ENCODE measurements around the gene CKAP5.
"Not testable (repeated sequence)": the region's sequence is repeated elsewhere in the genome, so short reads cannot be mapped to it uniquely, and the experiment has no call there.

The CKAP5 gene

DNA sequence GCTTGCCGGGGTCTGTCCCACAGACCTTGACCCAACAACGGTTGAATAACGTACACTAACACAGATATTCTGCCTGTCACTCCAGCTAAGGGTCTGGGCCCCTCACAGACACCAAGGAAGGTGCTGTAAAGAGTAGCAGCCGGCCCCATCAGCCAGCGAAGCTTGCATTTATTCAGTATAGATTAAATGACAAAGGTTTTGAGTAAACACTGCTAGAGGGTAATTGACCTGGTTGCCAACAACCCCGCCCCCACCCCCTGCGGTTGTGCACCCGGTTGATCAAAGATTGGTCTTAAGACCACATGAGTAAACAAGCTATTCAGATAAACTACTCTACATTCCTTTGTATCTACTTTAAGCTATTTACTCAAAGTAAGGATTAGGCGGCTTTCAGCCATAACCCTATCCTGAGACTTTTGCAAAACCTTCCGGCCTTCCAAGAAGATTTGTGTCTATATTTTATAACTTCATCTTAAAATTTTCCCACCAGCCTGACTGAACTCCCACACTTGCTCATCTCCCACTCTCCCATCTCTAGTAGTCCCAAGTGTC, 4.8 kb upstream of the CKAP5 start:
- no peak for DNase-seq

DNA sequence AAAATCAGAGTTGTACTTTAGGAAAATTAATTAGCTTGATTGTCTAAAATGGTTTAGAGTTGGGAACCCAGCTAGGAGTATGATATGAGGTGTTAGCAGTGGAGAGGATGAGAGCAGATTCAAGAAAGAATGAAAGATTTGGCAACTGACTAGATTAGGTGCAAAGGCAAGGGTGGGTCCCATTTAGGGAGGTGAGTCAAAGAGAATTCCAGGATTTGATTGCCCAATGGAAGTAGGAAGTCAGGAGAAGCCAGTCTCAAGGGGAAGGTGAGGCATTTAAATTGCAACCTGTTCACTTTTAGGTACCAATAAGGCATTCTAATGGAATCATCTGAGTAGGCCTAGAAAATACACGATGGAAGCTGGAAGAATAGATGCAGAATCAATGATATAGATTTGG, 3.6 kb upstream of the CKAP5 start:
- no peak for DNase-seq

DNA sequence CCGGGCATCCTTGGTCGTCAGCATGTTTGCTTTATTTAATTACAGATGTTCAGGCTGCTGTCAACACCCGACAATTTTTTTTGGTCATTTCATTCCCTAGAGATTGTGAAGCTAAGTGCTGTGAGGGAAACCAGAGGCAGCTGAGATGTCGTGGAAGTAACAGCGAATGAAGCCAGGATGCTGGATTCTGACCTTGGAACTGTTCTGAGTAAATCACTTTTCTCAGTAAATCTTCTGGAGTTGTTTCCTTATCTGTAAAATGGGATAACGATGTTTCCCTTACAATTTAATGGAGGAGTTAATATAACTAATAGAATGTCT, 390 bp upstream of the CKAP5 start:
- no peak for DNase-seq

DNA sequence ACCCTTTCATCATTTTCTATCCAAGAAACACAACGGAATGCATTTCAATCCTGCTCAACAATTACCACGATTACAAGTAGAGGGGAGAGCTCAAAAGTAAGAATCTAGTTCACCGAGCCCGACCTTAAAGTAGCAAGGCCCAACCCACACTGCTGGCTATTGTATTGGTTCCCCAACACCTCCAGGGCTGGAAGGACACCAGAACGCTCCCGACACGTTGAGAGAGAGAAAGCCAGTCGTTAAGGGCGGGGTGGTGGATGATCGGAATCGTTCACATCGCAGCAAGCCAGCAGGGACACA, 690 bp downstream of the CKAP5 start:
- no peak for DNase-seq

DNA sequence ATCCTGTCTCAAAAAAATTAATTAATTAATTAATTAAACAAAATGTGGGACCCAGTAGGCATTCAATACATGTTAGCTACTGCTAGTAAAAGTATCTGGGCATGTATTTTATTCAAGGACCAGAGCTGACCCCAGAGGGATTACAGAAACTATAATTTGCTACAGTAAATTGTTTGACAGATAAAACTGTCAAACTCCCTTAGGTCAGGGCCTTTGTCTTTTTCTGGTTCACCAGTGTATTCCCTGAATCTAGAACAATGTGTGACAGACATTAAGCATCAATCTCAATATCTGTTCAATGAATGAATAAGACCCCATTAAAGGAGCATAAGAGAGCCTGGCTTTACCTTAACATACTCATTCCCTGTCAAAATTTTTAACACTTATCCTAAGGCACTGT, 6.0 kb downstream of the CKAP5 start:
- DNase-seq = no peak

DNA sequence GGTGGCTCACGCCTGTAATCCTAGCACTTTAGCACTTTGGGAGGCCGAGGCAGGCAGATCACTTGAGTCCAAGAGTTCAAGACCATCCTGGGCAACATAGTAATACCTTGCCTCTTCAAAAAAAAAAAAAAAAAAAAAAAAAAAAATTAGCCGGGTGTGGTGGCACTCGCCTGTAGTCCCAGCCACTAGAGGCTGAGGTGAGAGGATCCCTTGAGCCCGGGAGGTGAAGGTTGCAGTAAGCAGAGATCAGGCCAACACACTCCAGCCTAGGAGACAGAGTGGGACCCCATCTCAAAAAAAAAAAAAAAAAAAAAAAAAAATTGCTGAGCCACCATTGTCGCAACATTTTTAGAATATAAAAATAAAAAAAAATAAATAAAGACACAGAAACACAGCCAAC, 7.6 kb downstream of the CKAP5 start:
- DNase-seq = no peak

DNA sequence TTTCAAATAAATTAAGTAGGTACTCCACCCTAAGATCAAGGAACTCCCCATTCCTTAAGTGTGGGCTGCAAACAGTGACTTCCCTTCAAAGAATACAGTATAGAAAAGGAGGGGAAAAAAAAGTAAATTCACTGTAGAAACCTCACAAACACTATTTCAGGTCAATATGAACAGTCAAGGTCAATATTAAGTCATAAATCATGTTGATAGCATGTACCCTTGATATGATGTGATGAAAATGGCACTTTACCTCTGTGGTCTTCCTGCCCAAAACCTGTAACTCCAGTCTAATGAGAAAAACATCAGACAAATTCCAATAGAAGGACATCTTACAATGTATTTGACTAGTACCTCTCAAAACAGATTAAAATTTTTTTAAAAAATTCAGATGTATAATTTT, 8.2 kb downstream of the CKAP5 start:
- DNase-seq = no peak

DNA sequence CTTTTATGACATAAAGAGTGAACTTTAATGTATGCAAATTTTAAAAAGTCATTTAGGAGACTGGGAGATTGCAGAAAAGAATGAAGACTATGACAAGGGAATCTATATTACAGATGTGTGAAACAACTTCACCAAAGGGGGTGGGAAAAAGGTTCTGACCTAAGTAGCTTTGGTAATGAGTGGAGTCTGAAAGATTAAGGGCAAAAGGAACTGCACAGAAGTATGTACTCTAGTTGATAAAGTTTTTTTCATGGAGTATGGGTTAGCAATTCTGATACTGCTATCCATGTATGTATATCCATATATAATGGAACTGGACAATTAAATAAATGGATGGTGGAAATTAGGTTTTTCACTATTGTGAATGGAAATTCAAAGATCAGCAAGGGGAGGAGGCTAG, 9.2 kb downstream of the CKAP5 start:
- DNase-seq = no peak

DNA sequence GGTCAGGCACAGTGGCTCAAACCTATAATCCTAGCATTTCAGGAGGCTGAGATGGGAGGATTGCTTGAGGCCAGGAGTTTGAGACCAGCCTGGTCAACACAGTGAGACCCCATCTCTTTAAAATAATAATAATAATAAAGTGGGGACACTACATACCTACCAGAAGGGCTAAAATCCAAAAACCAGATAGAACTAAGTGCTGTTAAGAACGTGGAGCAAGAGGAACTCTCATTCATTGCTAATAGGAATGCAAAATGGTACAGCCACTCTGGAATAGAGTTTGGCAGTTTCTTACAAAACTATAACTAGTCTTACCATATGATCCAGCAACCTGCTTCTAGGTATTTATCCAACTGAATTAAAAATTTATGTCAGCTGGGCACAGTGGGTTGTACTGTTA, 9.6 kb downstream of the CKAP5 start:
- no peak for DNase-seq

DNA sequence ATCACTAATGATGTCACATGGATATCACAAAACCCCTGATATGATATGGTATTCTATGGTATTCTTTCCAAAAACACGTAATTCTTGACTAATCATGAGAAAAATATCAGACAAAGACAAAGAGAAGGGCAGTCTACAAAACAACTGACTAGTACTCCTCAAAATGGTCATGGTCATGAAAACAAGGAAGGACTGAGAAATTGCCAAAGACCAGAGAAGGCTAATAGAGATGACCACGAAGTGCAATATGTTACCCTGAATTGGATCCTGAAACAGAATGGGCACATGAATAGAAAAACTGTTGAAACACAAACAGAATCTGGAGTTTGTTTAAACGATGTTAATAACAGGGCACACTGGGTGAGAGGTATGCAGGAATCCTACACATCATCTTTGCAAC, 10.2 kb downstream of the CKAP5 start:
- DNase-seq = no peak

DNA sequence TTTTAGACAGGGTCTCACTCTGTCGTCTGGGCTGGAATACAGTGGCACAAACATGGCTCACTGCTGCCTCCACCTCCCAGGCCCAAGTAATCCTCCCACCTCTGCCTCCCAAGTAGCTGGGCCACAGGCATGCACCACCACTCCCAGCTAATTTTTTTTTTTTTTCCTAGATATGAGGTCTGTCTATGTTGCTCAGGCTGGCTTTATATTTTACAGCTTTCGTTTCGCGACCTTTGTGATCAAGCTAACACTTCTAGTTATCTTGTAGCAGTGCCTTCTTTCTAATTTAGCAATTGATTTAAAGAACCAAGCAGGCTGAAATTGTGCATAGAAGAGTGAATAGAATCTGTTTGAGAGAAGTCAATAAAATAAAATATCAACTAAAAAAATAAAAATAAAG, 11.3 kb downstream of the CKAP5 start:
- no peak for DNase-seq

DNA sequence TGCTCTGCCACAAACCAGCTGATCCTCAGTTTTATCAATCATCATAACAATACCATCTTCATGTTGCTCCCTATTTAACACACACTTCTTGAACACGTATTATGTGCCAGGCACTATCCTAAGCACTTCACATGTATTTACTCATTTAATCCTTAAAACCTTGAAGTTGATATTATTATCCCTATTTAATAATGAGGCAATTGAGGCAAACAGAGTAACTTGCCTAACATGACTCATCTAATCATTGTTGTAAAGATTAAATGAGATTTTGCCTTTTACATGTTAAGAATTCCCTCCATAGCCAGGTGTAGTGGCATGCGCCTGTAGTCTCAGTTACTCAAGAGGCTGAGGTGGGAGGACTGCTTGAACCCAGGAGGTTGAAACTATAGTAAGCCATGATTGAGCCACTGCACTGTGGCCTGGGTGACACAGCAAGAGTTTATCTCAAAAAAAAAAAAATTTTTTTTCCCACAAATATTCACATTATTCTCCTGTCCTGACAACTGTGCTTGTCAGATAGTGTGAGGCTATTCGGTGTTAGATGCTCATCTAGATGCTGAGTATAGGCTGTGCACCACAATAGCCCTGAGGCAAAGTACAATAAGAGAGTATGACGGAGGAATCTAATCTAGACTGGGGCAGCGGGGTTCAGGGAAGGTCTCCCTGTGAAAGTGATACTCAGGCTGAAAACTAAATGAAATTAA, 13.4 kb downstream of the CKAP5 start:
- no peak for DNase-seq

DNA sequence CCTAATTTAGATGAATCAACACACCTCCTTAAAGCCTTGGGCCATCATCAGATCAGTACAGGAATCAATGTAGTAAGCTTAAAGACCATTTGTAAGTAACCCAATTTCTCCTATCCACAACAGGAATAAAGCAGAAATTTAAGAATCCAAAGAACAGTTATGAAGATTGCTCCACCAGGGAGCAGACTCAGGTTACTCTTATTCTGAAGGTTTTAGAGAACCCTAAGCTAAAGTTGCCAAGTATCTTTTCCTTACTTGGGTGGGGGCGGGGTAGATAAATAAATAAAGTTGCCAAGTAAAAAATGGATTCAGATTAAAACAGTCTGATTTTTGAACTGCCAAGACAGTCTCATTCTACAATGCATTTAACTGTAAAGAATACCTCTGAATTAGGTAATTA, 18.1 kb downstream of the CKAP5 start:
- DNase-seq = no peak

DNA sequence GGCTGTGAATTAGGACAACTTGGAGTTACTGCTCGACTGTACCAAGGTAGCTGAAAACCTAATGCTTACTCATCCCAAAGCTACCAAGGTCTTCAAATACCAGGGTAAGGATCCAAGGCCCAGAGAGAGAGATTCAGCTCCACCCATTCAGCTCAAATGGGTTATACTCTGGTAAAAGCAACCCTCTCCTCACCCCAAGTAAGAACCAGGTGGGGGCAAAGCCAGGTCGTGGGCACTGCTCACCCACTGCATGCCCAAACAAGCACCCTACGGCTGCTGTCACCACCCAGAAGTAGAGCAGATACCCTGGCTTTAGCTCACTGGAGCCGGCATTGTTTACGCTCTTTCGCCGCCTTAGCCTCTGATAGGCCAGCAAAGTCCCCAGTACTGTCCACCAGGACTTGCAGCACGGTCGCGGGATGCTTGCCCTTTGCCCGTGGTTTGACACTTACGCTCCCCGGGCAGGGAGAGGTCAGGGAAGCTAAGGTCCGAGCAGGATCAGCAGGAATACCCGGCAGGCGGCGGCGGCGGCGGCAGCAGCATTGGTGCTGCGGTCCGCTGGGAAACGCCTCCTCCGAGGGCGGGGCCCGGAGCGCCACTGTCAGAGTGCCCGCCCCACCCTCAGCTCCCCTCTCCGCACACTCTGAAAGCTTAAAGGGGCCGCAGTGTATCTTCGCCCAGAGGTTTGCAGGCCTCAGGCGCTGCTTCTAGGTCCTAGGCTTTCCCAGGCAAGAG, 19.6 kb downstream of the CKAP5 start:
- peak; percentile 32 for DNase-seq

DNA sequence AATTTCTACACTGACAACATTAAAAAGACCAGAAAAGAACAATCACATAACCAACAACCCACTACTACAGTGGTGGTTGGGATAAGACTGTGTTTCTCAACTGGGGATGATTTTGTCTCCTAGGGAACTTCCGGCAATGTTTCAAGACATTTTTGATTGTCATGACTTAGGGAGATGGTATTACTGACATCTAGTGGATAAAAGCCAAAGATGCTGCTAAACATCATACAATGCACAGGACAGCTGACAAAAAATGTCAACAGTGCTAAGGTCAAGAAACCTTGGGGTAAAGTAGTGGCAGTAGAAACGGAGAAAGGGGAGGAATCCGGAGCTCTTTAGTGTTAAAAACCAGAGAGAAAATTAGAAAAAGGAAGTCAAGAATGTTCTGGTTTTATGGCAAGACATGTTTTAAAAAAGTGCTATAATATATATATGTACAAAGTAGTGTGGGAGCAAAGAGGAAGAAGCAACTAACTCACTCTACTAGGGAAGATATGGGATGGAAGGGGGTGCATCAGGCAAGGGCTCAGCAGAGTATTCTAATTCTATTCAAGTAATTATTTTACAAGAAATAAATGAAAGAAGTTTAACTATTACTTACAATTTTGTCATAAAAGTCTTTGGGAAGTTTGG, 37.2 kb downstream of the CKAP5 start:
- DNase-seq = no peak

DNA sequence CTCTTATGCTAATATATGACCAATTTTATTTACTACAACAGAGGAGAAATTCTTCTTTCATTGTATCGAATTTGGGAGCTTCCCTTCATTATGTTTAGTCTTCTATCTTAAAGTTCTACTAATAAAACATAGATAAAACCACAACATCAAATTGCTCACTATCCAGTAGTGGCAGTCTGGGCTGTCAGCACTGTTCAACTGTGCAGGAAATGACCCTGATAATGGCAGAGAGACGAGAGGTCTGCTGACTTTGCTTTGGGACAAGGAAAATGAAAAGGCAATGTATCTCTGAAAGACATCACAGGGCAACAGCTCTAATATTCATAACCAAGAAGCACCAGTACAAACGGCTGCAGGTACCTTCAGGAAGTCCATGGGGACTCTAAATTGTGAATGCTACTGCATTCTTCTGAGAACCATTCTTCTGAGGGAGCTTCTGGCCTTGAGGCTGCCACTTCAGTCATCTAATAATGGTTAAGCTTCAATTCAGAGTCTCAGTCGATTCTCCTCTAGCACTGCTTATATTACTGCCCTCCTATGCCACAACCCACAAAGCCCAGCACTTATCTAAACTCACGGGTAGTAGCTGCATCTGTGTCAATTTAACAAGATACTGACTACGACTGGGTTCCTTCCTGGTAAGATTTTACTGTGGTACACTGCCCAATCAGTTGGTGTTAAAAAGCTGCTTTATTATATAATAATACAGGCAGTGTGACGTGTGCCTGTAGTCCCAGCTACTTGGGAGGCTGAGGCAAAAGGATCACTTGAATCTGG, 44.2 kb downstream of the CKAP5 start:
- DNase-seq = no peak

DNA sequence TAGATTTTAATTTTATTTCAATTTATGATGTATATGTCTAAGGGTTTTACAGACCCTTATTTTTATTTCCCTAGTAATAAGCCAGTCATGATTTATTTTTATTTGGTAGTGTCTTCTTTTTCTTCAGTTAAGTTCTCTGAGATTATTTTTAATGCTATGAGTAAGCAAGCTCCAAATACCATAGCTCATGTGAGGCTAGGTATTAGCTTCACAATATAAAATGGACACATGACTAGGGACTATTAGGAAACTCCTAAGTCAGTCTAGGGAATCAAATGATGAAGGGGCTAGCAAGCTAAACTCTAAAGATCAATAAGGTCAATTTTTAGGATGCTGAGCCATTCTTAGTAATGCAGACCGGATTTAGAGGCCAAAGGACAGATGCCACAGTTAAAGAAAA, 45.9 kb downstream of the CKAP5 start:
- DNase-seq = no peak

DNA sequence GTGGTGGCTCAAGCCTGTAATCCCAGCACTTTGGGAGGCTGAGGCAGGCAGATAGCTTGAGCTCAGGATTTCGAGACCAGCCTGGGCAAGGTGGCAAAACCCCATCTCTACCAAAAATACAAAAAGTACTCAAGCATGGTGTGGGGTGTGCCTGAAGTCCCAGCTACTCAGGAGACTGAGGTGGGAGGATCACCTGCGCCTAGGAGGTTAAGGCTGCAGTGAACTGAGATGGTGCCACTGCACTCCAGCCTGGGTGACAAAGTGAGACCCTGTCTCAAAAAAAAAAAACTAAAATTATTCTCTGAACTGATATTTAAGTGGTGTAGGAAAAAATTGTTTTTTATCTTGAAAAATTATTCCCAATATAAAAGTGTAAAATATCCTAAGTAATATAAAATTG, 46.4 kb downstream of the CKAP5 start:
- not testable (repeated sequence) for DNase-seq

DNA sequence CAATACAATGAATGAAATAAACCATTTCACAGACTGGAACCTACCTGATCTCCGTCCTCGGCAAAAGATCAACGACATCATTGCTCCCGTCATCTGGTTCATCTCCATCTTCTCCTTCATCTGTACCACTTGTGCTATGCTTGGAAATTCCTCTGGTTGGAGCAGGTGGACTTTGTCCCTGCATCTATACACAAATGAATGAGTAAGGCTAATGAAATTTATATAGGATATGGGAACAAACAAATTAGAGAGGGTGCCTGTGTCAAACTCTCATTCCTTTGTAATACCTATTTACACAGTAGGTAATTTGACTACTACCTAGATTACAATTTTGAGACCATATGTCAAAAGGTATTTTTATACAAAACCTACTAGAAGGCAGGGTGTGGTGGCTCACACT, 67.7 kb downstream of the CKAP5 start:
- DNase-seq = no peak

DNA sequence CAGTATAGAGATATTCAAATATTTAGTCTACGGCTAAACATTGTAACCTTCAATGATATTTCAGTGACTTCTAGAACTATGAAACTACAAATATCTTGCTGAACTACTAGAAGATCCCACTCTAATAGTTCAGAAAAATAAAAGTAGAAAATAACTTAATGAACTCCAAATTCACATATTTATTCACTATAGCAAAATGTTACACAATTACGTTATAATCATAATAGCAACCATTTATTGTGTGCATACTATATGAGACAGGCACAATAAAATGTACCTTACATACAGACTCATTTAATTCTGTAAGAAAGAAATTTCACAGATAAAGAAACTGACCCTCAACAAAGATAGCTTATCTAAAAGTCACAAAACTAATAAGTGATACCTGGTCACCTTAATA, 69.2 kb downstream of the CKAP5 start:
- DNase-seq = no peak

DNA sequence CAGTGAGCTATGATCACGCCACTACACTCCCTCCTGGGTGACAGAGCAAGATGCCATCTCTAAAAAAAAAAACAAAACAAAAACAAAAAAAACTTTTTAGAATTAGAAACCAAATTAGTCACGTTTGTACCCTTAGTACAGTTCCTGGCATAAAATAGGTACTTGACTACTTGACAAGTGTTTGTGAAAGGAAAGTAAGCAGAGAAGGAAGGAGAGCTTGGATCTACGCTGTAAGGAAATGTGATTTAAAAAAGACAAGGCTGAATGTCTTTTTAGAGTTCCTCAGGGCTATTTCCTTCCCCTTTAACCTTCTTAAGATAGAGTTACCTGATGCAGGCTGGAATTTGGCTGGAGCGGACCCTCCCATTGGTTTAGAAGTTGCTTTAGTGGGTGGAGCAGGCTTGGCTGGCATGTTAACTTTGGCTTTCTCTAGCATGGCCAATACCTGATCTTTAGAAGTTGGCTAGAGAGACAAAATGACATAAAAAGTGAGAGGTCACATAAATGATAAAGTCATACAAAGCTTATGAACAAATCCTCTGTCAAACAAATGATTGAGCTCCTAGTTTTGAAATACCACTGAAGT, 76.4 kb downstream of the CKAP5 start:
- DNase-seq = no peak

DNA sequence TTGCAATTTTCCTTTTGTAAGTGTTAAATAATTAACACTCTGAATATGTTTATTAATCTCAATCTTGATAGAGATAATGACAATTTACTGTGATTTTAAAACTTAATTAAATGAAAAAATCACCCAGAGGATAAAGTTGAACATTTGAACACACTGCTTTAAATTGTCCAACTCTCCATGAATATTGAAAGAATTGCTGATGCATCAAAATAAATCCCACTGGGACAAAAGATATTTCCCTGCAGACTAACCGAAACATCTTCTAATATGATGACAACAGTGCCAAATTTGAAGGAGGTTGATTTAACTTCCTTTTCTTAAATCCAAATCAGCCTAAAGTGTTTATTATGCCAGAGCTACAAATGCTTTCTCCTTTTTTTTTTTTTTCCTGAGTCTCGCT, 79.4 kb downstream of the CKAP5 start:
- no peak for DNase-seq

DNA sequence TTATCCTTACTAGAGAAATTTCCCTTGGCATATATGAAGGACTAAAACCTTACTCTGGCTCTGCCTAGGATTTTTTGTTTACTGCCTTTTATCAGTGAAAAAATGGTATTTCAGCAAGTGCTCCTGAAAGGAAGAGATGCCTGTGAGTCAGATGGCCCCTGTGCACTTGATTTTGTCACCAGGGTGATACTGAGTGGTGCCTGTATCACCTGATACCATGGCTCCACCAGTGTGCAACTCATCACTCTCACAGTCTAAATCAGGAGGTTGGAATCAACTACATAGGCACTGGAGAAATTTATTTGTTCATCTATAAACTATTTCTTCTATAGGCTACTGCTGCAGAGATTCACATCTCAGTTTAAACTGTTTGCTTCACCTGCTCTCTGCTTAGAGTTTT, 83.8 kb downstream of the CKAP5 start:
- DNase-seq = no peak

Data from NCI-H1092 (cell line).